Psoas muscle (tissue), 8 donors: ENCODE results near the gene SREBF1. TPM values are rescaled to one million over a fixed set of nuclear protein-coding genes. Genes with fewer than 3 reads are reported as not detected.

Experiments used
- ATAC-seq, 4 donors: fragments of 200-7000 bp; cut with Tn5 transposase; one replicate each; pipeline ENCODE4 v1.9.1; 2020; ENCODE audit warnings: moderate library complexity in 3 of 4, mild to moderate bottlenecking in 2 of 4
- DNase-seq, 2 donors: peaks; one replicate each; pipeline ENCODE4 v3.0.0-alpha.2; 2020
- H3K27ac ChIP-seq: fragments of 200-600 bp; one replicate; pipeline ENCODE4 v1.8.0; 2022
- H3K27me3 ChIP-seq, 3 donors: fragments of 200-600 bp in 1 of 3; one replicate each; pipeline versions ENCODE4 v1.6.1 to v1.8.0; 2013 to 2022; ENCODE audit warnings: low read length in 2 of 3, mild to moderate bottlenecking in 2 of 3, moderate library complexity in 1 of 3; ENCODE audit not compliant: insufficient read depth in 3 of 3
- H3K36me3 ChIP-seq, 2 donors: fragments of 200-600 bp in 1 of 2; one replicate each; pipeline versions ENCODE4 v1.6.1 to v1.8.0; 2013 to 2022; ENCODE audit warnings: low read depth in 1 of 2, mild to moderate bottlenecking in 1 of 2, moderate library complexity in 1 of 2; ENCODE audit not compliant: insufficient read depth in 1 of 2
- H3K4me1 ChIP-seq: fragments of 200-600 bp; one replicate; pipeline ENCODE4 v1.8.0; 2022
- H3K4me3 ChIP-seq: fragments of 200-600 bp; one replicate; pipeline ENCODE4 v1.8.0; 2022; ENCODE audit warnings: mild to moderate bottlenecking
- H3K9me3 ChIP-seq: fragments of 200-600 bp; one replicate; pipeline ENCODE4 v1.8.0; 2022
- WGBS, 3 donors: extraction: QIAGEN DNeasy Blood & Tissue Kit; methylation state at CpG; one replicate each; pipeline versions ENCODE4 v1.1.6 to v1.1.7; 2013; 5-methylcytosine and 5-hydroxymethylcytosine counted together
- intact Hi-C, 2 donors: fragments of 100-400 bp; cut with DNase I; formaldehyde crosslinking; loops; one replicate each; pipeline versions ENCODE4 v1.11.0 to v1.14.2; 2022
- polyA plus RNA-seq, 3 donors: library from polyadenylated mRNA; stranded (reverse); fragments of 200-250 nt; gene quantifications; one replicate each; pipeline ENCODE4 v1.2.3, GENCODE V29; 2013
- total RNA-seq, 4 donors: library from RNA; stranded (reverse); fragmentation: NEBNext Ultra II Directional in 2 of 4; extraction: Animal tissue kit (Norgen Biotek cat#: 25700) in 2 of 4; gene quantifications; one replicate each; pipeline versions ENCODE4 v1.2.1 to v1.2.4, GENCODE V29; 2021 to 2023
- TF ChIP-seq, protein P1 (sequence below): fragments of 200-600 bp; IDR thresholded peaks from one replicate; pipeline ENCODE4 v1.8.0; 2022; ENCODE audit warnings: antibody characterized with exemption
- donor health status: healthy with polysubstance abuse.
- donor health status: DM: no; HTN: no; CAD: no; lungs with moderate emphysema.
- donor health status: Bipolar disorder and iron deficiency.
- donor health status: healthy.
- donor health status: DM: yes; HTN: yes; CAD: no.
- donor health status: DM: no; HTN: no; CAD: no.
- donor health status: DM: no; HTN: no; CAD: no.
- donor health status: DM: yes; HTN: yes; CAD: no.

The SREBF1 gene
- total and polyA plus RNA-seq, 7 donors, result 6.2 to 43.0 (median 19.2) TPM

DNA sequence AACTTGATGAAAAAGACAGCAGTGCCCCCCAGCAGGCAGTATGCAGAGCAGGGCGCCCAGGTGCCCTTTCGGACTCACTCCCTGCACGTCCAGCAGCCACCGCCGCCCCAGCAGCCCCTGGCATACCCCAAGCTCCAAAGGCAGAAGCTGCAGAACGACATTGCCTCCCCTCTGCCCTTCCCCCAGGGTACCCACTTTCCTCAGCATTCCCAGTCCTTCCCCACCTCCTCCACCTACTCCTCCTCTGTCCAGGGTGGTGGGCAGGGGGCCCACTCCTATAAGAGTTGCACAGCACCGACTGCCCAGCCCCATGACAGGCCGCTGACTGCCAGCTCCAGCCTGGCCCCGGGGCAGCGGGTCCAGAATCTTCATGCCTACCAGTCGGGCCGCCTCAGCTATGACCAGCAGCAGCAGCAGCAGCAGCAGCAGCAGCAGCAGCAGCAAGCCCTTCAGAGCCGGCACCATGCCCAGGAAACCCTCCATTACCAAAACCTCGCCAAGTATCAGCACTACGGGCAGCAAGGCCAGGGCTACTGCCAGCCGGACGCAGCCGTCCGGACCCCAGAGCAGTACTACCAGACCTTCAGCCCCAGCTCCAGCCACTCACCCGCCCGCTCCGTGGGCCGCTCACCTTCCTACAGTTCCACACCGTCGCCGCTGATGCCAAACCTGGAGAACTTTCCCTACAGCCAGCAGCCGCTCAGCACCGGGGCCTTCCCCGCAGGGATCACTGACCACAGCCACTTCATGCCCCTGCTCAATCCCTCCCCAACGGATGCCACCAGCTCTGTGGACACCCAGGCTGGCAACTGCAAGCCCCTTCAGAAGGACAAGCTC lies 43.2 kb downstream of the SREBF1 start:
- peaks cover 26% of the 10 kb centered on the region for H3K4me1 ChIP-seq
- no peak overlapping the region for H3K4me3 ChIP-seq
- TF ChIP-seq, protein P1, sequence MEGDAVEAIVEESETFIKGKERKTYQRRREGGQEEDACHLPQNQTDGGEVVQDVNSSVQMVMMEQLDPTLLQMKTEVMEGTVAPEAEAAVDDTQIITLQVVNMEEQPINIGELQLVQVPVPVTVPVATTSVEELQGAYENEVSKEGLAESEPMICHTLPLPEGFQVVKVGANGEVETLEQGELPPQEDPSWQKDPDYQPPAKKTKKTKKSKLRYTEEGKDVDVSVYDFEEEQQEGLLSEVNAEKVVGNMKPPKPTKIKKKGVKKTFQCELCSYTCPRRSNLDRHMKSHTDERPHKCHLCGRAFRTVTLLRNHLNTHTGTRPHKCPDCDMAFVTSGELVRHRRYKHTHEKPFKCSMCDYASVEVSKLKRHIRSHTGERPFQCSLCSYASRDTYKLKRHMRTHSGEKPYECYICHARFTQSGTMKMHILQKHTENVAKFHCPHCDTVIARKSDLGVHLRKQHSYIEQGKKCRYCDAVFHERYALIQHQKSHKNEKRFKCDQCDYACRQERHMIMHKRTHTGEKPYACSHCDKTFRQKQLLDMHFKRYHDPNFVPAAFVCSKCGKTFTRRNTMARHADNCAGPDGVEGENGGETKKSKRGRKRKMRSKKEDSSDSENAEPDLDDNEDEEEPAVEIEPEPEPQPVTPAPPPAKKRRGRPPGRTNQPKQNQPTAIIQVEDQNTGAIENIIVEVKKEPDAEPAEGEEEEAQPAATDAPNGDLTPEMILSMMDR, result no peak
- peaks cover 0 to 14% of the 10 kb centered on the region in 2 donors for H3K36me3 ChIP-seq
- no peaks in the 10 kb centered on the region for H3K9me3 ChIP-seq
- no peak for DNase-seq
- no peak overlapping the region for H3K27ac ChIP-seq
- intact Hi-C loops, result no loop called here
- ATAC-seq, result peak in 1 of 4 donors; percentile 4
- no peaks in the 10 kb centered on the region for H3K27me3 ChIP-seq
- WGBS, 3 donors, result 72 to 91% (median 79%) methylated on average over 30 of the region's 30 CpGs

DNA sequence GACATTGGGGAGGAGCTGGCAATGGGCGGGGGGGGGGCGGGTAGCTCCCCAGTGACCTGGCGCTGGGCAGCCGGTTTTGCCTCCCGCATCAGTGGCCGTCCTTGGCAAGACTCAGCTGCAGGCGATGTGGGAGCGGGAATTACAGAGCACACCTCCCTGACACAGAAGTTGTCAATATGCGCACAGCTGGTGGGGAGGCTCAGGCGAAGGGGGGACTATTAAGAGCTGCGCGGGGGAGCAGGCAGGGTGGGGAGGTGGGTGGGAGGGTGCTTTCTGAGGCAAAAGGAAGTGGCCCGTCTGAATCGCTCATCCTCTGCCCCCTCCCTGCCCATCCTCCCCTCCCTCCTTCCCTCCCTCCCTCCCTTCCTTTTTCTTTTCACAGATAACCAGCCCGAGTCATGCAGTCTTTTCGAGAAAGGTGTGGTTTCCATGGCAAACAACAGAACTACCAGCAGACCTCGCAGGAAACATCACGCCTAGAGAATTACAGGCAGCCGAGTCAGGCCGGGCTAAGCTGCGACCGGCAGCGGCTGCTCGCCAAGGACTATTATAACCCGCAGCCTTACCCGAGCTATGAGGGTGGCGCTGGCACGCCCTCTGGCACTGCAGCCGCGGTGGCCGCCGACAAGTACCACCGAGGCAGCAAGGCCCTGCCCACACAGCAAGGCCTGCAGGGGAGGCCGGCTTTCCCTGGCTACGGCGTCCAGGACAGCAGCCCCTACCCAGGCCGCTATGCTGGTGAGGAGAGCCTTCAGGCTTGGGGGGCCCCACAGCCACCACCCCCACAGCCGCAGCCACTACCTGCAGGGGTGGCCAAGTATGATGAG lies 44.0 kb downstream of the SREBF1 start:
- no peaks in the 10 kb centered on the region for H3K9me3 ChIP-seq
- TF ChIP-seq, protein P1, result no peak
- H3K27me3 ChIP-seq, result no peaks in the 10 kb centered on the region
- no peak overlapping the region for H3K27ac ChIP-seq
- peaks cover 26% of the 10 kb centered on the region for H3K4me1 ChIP-seq
- DNase-seq (peak in 1 of 2 donors; percentile 37), ATAC-seq (peak; percentile 67 to 88 (median 80))
- WGBS, 3 donors, result 14 to 26% (median 17%) methylated on average over 35 to 38 of the region's 38 CpGs
- H3K4me3 ChIP-seq, result no peak overlapping the region
- peaks cover 0 to 9% of the 10 kb centered on the region in 2 donors for H3K36me3 ChIP-seq
- intact Hi-C loops, result no loop called here

DNA sequence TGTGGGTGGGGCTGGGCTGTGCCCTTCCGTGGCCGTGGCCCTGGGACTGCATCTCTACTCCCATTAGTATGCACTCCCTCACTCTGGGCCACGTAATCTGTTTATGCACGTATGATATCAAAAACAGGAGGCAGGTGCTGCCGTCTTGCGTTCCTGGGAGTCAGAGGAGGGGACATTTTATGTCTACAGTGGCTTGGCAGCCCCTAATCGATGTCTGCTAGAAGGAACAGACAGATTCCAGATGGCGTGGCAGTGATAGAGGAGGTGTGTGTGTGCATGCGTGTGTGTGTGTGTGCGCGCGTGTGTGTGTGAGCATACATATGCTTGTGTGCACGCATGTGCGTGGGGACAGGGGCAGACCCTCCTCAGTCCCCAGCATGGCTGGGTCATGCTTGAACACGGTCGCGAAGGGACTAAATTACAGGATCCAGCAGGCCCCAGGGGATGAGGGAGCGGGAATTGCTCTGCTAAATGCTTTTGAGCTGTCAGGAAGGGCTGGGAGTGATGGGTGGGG lies 44.7 kb downstream of the SREBF1 start:
- Histone ChIP-seq H3K9me3 (no peaks in the 10 kb centered on the region), H3K27ac (no peak overlapping the region), H3K36me3 (peaks cover 0 to 5% of the 10 kb centered on the region in 2 donors), H3K4me3 (no peak overlapping the region), H3K4me1 (peaks cover 26% of the 10 kb centered on the region), H3K27me3 (no peaks in the 10 kb centered on the region)
- intact Hi-C loops, result no loop called here
- ATAC-seq (no peak), DNase-seq (peak in 1 of 2 donors; percentile 14)
- TF ChIP-seq, protein P1, result no peak
- 58 to 67% (median 61%) methylated on average over 18 of the region's 18 CpGs for WGBS, 3 donors

DNA sequence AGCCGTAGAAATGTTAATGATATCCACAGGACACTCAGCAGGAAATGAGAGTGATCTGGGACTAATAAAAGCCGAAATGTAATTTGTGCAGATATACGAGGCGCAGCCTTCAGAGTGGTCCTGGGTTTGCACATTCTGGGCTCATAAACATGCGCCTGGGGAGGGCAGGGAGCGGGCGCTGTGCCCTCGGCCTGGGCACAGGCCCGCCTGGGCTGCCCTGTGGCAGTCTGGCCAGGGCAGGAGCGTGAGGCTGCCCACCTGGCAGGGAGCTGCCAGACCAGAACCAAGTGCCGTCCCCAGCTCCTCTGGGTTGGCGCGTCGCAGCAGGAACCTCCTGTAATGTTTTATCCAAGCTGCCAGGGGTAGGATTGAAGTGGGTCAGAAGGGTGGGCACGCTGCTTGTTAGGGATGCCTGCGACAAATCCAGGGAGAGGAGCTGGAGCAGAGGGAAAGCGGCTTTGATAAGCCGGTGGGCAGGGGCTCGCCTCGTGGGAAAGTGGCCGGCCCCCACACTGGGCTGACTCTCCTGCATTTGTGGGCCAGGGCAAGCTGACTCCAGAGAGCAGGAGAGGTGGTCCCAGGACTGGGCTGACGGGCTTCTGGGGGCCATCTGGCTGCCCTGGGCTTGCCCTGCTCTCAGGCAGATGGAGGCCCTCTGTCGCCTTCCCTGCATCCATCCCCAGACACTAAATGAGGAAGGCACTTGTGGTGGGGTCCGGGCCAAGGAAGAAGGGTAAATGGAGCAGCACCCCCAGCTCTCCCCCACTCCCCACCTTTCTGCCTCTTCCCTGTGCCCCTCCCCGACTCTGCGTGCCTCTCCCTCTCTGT lies 45.9 kb downstream of the SREBF1 start:
- no peak for DNase-seq
- ATAC-seq, result no peak
- H3K4me3 ChIP-seq, result no peak overlapping the region
- no peaks in the 10 kb centered on the region for H3K27me3 ChIP-seq
- TF ChIP-seq, protein P1, result no peak
- intact Hi-C loops, result no loop called here
- no peaks in the 10 kb centered on the region for H3K9me3 ChIP-seq
- 69 to 84% (median 77%) methylated on average over 25 to 26 of the region's 26 CpGs for WGBS, 3 donors
- H3K4me1 ChIP-seq, result peaks cover 26% of the 10 kb centered on the region
- H3K36me3 ChIP-seq, result peaks cover 0 to 3% of the 10 kb centered on the region in 2 donors
- H3K27ac ChIP-seq, result no peak overlapping the region
